ENCODE measurements around the gene AHDC1.

- TF ChIP-seq CTCF (conservative IDR thresholded peaks at IDR 0.05 in 1 of 2, IDR thresholded peaks at IDR 0.05 in 1 of 2; ENCODE audit: low read depth in 1 of 2, low read length in 2 of 2) (no peak), EZH2 (IDR thresholded peaks at IDR 0.05; ENCODE audit: low read length, missing control alignments) (no peak)
These were observed 5.7 kb downstream of the AHDC1 start for GRCh38 chr1:27598295-27598687.

All from fibroblast of lung (primary cell).